ENCODE data around the gene IKZF1. TPM values are rescaled to one million over a fixed set of nuclear protein-coding genes. Genes with fewer than 3 reads are reported as not detected.

IKZF1 gene
- total RNA-seq, 3 donors from 2014 or later = 14.2 to 21.4 (median 21.3) TPM

GRCh38 chr7:50376056-50376820, 71.7 kb downstream of the IKZF1 start:
- DNase-seq (ENCODE audit: low spot score in 2 of 2) = no peak
- intact Hi-C loops (cut with DNase I; ENCODE audit: low total_unique reads) = no loop called here

DNA sequence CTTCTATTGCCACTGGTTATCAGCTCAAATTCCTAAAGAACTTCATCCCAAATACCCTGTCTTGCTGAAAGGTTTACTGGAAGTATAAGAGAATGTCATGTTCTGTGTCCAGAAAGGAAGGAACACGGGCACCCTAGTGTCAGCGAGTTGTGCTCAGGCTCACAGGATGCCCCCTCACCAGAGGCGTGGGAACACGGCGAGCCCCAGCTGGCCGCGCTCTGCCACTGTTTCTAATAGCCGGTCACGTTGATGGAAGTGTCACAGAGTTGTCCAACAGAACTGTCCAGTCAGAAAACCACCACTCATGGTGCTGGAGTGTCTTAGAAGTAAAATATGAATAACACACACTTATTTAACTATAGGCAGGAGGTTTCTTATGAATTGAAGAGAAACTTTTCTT, 72.8 kb downstream of the IKZF1 start:
- DNase-seq (ENCODE audit: low spot score in 2 of 2) = no peak
- H3K9me3 ChIP-seq = no peaks in the 10 kb centered on the region
- H3K4me1 ChIP-seq = no peaks in the 10 kb centered on the region
- H3K27me3 ChIP-seq = no peaks in the 10 kb centered on the region
- no peaks in the 10 kb centered on the region for H3K36me3 ChIP-seq
- TF ChIP-seq POLR2AphosphoS5 (IDR thresholded peaks at IDR 0.05) (no peak), CTCF (IDR thresholded peaks at IDR 0.05) (no peak), POLR2A (IDR thresholded peaks at IDR 0.05) (no peak)
- no peak overlapping the region for H3K27ac ChIP-seq
- no peak overlapping the region for H3K4me3 ChIP-seq
- intact Hi-C loops (cut with DNase I; ENCODE audit: low total_unique reads) = no loop called here

More at GRCh38 chr7:50376056-50376820, 71.7 kb downstream of the IKZF1 start:
- H3K4me3 ChIP-seq = no peak overlapping the region
- H3K9me3 ChIP-seq = no peaks in the 10 kb centered on the region
- H3K36me3 ChIP-seq = no peaks in the 10 kb centered on the region
- H3K27ac ChIP-seq = no peak overlapping the region
- TF ChIP-seq CTCF (IDR thresholded peaks at IDR 0.05) (no peak), POLR2AphosphoS5 (IDR thresholded peaks at IDR 0.05) (no peak), POLR2A (IDR thresholded peaks at IDR 0.05) (no peak)
- no peaks in the 10 kb centered on the region for H3K27me3 ChIP-seq
- H3K4me1 ChIP-seq = no peaks in the 10 kb centered on the region

- Histone ChIP-seq H3K9me3 (no peaks in the 10 kb centered on the region), H3K27me3 (no peaks in the 10 kb centered on the region), H3K4me1 (no peaks in the 10 kb centered on the region), H3K27ac (no peak overlapping the region), H3K36me3 (no peaks in the 10 kb centered on the region), H3K4me3 (peak overlapping the region in 2 of 3 donors; percentile 3 to 23)
- DNase-seq (ENCODE audit: low spot score in 2 of 2) = peak in 1 of 2 donors; percentile 69
- TF ChIP-seq POLR2A (IDR thresholded peaks at IDR 0.05) (no peak), POLR2AphosphoS5 (IDR thresholded peaks at IDR 0.05) (no peak), CTCF (IDR thresholded peaks at IDR 0.05) (no peak)
- intact Hi-C loops (cut with DNase I; ENCODE audit: low total_unique reads) = no loop called here
Observed at GRCh38 chr7:50379082-50379481, 74.6 kb downstream of the IKZF1 start.

DNA sequence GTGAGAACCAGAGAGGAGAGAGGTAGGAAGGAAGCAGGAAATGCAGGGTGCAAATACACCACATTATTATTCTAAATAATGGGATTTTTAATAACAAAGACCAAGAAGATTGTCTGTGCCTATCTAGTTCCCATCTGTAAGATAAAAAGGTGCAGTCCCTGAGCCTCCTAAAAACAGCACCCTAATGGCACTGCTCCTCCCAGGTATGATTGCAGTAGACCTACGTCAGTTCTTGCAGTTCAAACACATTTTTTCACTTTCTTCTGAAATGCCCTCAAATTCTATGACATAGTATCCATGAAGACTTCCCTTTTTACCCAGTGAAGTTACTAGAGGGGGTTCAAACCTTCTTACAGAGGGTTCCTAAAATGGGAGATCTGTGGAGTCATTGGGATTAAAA, 75.0 kb downstream of the IKZF1 start:
- peak overlapping the region in 1 of 3 donors; percentile 23 for H3K4me3 ChIP-seq
- intact Hi-C loops (cut with DNase I; ENCODE audit: low total_unique reads) = no loop called here
- H3K4me1 ChIP-seq = no peaks in the 10 kb centered on the region
- no peak for DNase-seq (ENCODE audit: low spot score in 2 of 2)
- no peaks in the 10 kb centered on the region for H3K27me3 ChIP-seq
- no peak for TF ChIP-seq POLR2A (IDR thresholded peaks at IDR 0.05)
- TF ChIP-seq POLR2AphosphoS5 (IDR thresholded peaks at IDR 0.05) = no peak
- TF ChIP-seq CTCF (IDR thresholded peaks at IDR 0.05) = no peak
- no peaks in the 10 kb centered on the region for H3K9me3 ChIP-seq
- H3K27ac ChIP-seq = no peak overlapping the region
- no peaks in the 10 kb centered on the region for H3K36me3 ChIP-seq

DNA sequence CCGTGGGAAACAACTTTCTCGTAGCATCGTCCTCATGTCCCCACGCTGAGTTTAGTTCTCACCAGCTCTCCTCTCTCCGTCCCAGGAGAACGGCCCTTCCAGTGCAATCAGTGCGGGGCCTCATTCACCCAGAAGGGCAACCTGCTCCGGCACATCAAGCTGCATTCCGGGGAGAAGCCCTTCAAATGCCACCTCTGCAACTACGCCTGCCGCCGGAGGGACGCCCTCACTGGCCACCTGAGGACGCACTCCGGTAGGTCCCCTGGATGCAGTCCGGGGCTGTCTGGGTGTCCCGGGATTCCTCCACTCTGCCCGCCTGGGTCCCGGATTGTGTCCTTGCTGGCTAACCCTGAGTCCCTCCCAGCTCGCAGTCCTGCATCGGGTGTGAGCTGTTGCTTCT, 77.9 kb downstream of the IKZF1 start:
- TF ChIP-seq POLR2A (IDR thresholded peaks at IDR 0.05) (no peak), POLR2AphosphoS5 (IDR thresholded peaks at IDR 0.05) (no peak), CTCF (IDR thresholded peaks at IDR 0.05) (no peak)
- Histone ChIP-seq H3K27me3 (no peaks in the 10 kb centered on the region), H3K27ac (no peak overlapping the region), H3K4me3 (no peak overlapping the region), H3K4me1 (no peaks in the 10 kb centered on the region), H3K36me3 (no peaks in the 10 kb centered on the region), H3K9me3 (no peaks in the 10 kb centered on the region)
- intact Hi-C loops (cut with DNase I; ENCODE audit: low total_unique reads) = no loop called here
- no peak for DNase-seq (ENCODE audit: low spot score in 2 of 2)
